Smooth muscle cell (in vitro differentiated cells): ENCODE measurements around the gene JDP2. TPM values are rescaled to one million over a fixed set of nuclear protein-coding genes. Genes with fewer than 3 reads are reported as not detected.
A peak's percentile ranks its signal among the peaks of the same experiment; 100 is the strongest.

Source experiments
- DNase-seq: peaks from one replicate; lab custom pipeline; 2025; ENCODE audit not compliant: unreplicated experiment; lab: John Stamatoyannopoulos, UW
- H2AFZ ChIP-seq: fragments of 200-600 bp; sonication (generic); 2 replicates; pipeline ENCODE4 v1.6.0; 2016; ENCODE audit warnings: antibody characterized with exemption, low read depth, mild to moderate bottlenecking
- H3F3A ChIP-seq: fragments of 200-600 bp; sonication (generic); 2 replicates; pipeline ENCODE4 v1.6.0; 2017; ENCODE audit warnings: antibody characterized with exemption, low read depth
- H3K27ac ChIP-seq: fragments of 200-600 bp; sonication (generic); 2 replicates; pipeline ENCODE4 v1.5.1; 2016; ENCODE audit warnings: low read depth, mild to moderate bottlenecking
- H3K27me3 ChIP-seq: fragments of 200-600 bp; sonication (generic); 2 replicates; pipeline ENCODE4 v1.6.1; 2016; ENCODE audit warnings: low read depth, mild to moderate bottlenecking
- H3K36me3 ChIP-seq: fragments of 200-600 bp; sonication (generic); 2 replicates; pipeline ENCODE4 v1.5.1; 2016; ENCODE audit warnings: low read depth
- H3K4me1 ChIP-seq: fragments of 200-600 bp; sonication (generic); 2 replicates; pipeline ENCODE4 v1.5.1; 2016; ENCODE audit warnings: low read depth
- H3K4me2 ChIP-seq: fragments of 200-600 bp; sonication (generic); 2 replicates; pipeline ENCODE4 v1.6.0; 2016; ENCODE audit warnings: mild to moderate bottlenecking
- H3K4me3 ChIP-seq: fragments of 200-600 bp; sonication (generic); 2 replicates; pipeline ENCODE4 v1.5.1; 2016; ENCODE audit warnings: mild to moderate bottlenecking
- H3K79me2 ChIP-seq: fragments of 200-600 bp; sonication (generic); 2 replicates; pipeline ENCODE4 v1.6.0; 2016; ENCODE audit warnings: low read depth, mild to moderate bottlenecking
- H3K9ac ChIP-seq: fragments of 200-600 bp; sonication (generic); 2 replicates; pipeline ENCODE4 v1.6.0; 2016; ENCODE audit warnings: low read depth
- H3K9me3 ChIP-seq: fragments of 200-600 bp; sonication (generic); replicated peaks from 2 replicates; pipeline ENCODE4 v1.5.1; 2016; ENCODE audit warnings: low read depth
- H4K20me1 ChIP-seq: fragments of 200-600 bp; sonication (generic); 2 replicates; pipeline ENCODE4 v1.6.0; 2016; ENCODE audit warnings: low read depth
- CTCF ChIP-seq: fragments of 200-600 bp; sonication (generic); IDR thresholded peaks from 2 replicates; pipeline ENCODE4 v1.5.1; 2017; ENCODE audit warnings: borderline replicate concordance, mild to moderate bottlenecking, antibody characterized with exemption; ENCODE audit not compliant: insufficient read depth, poor library complexity, severe bottlenecking
- WGBS: methylation state at CpG from one replicate; pipeline ENCODE4 v1.1.7; 2016; ENCODE audit warnings: low lambda C conversion rate; 5-methylcytosine and 5-hydroxymethylcytosine counted together
- polyA plus RNA-seq: library from polyadenylated mRNA; unstranded; fragments of >200 nt; fragmentation: Nextera tagmentation; extraction: Ambion mirVana; gene quantifications from 2 replicates; pipeline ENCODE4 v1.2.1, GENCODE V29; 2016
- total RNA-seq: library from RNA; depleted of rRNA; stranded (reverse); fragments of >200 nt; gene quantifications from 2 replicates; pipeline ENCODE4 v1.2.3, GENCODE V29; 2014

The JDP2 gene
- total and polyA plus RNA-seq, 2 experiments from 2014 or later, result 70.3 to 126 TPM

GRCh38 chr14:75418850-75419768 is 8.7 kb upstream of the JDP2 start:
- Histone ChIP-seq H3K79me2 (no peaks in the 10 kb centered on the region), H2AFZ (peak overlapping the region; percentile 76), H3K27ac (no peak overlapping the region), H4K20me1 (no peaks in the 10 kb centered on the region), H3K9ac (no peak overlapping the region), H3K4me2 (peak overlapping the region; percentile 77), H3F3A (no peaks in the 10 kb centered on the region), H3K36me3 (no peaks in the 10 kb centered on the region), H3K27me3 (no peaks in the 10 kb centered on the region), H3K4me3 (peak overlapping the region; percentile 7), H3K9me3 (no peaks in the 10 kb centered on the region), H3K4me1 (peaks cover 11% of the 10 kb centered on the region)
- TF ChIP-seq CTCF, result no peak
- no peak for DNase-seq
- WGBS, result 22% methylated on average over 16 of the region's 16 CpGs

- DNase-seq, result no peak
- no peaks in the 10 kb centered on the region for H3F3A ChIP-seq
- no peak overlapping the region for H3K9ac ChIP-seq
- peak overlapping the region; percentile 27 for H3K4me2 ChIP-seq
- no peaks in the 10 kb centered on the region for H3K9me3 ChIP-seq
- H3K27ac ChIP-seq, result peak overlapping the region; percentile 58
- 49% methylated on average over 8 of the region's 8 CpGs for WGBS
- no peak for TF ChIP-seq CTCF
- H3K27me3 ChIP-seq, result no peaks in the 10 kb centered on the region
- no peak overlapping the region for H3K4me3 ChIP-seq
- H2AFZ ChIP-seq, result no peak overlapping the region
- H3K4me1 ChIP-seq, result peaks cover 15% of the 10 kb centered on the region
- H3K79me2 ChIP-seq, result no peaks in the 10 kb centered on the region
- H3K36me3 ChIP-seq, result no peaks in the 10 kb centered on the region
- no peaks in the 10 kb centered on the region for H4K20me1 ChIP-seq
These were observed 5.7 kb upstream of the JDP2 start for GRCh38 chr14:75422169-75422568.

GRCh38 chr14:75424496-75424895 is 3.3 kb upstream of the JDP2 start:
- 96% methylated on average over 1 of the region's 1 CpG for WGBS
- H3K4me3 ChIP-seq, result no peak overlapping the region
- no peak for TF ChIP-seq CTCF
- DNase-seq, result no peak
- H3K9me3 ChIP-seq, result no peaks in the 10 kb centered on the region
- no peak overlapping the region for H3K9ac ChIP-seq
- no peaks in the 10 kb centered on the region for H3K36me3 ChIP-seq
- no peak overlapping the region for H3K4me2 ChIP-seq
- no peak overlapping the region for H3K27ac ChIP-seq
- no peak overlapping the region for H2AFZ ChIP-seq
- peaks cover 3% of the 10 kb centered on the region for H3F3A ChIP-seq
- H4K20me1 ChIP-seq, result peaks cover 12% of the 10 kb centered on the region
- H3K79me2 ChIP-seq, result peaks cover 13% of the 10 kb centered on the region
- H3K4me1 ChIP-seq, result peaks cover 19% of the 10 kb centered on the region
- no peaks in the 10 kb centered on the region for H3K27me3 ChIP-seq
